HG02763 (cell line): ENCODE measurements around the gene ZSCAN32.
A peak's percentile ranks its signal among the peaks of the same experiment; 100 is the strongest.

Experiments used
- ATAC-seq: cut with Tn5 transposase; IDR thresholded peaks from one replicate; pipeline ENCODE4 v1.9.1; 2021; ENCODE audit warnings: mild to moderate bottlenecking, moderate library complexity; ENCODE audit not compliant: unreplicated experiment

The ZSCAN32 gene

DNA sequence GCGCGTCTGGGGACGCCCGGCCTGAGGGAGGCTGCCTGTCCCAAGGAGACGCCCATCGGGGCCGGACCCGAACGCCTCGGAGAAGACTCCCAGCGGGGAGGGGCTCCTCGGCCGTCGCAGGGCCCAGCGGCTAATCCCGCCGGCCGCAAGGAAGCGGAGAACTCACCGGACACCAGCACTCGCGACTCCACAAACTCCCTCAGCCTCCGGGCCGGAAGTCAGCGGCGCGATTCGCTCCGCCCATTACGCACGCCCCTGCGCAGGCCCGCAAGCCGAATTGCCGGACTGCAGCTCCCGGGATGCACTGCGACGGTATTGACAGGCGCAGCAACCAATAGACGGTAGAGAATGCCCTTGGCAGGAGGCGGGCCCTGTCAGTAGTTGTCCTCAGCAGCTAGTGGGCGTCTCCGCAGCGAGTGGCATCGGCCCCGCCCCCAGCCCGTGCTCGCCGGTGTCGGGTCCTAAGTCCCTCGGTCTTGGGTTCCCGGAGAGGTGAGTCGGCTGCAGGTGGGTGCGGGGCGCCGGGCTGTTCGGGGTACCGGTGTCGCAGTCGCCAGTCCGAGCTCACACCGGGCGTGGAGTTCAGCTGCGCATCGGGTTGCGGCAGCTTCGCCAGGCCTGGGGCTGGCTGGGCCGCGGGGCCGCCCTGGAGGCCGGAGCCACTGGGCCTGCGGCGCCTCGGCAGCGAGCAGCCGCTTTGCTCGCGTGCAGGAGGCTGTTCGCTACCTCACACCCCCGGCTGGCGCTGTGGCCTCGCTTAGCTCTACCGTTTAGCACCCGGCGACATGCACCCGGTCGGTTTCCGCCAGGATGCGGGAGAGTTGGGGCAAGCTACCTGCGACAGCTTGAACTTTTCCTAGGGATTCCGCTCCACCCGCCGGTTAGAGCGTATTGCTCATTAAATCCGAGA is at the start of gene ZSCAN32, which contains the start of gene ZNF174:
Gene ZSCAN32, minus strand, starts transcription at position 226 of the 910 bp plus-strand sequence. CDS start 3,447 bp downstream, outside the sequence.
Gene ZNF174, plus strand, starts transcription at position 437 of the 910 bp plus-strand sequence. CDS start 790 bp downstream, outside the sequence.
- ATAC-seq, result peak; percentile 98

DNA sequence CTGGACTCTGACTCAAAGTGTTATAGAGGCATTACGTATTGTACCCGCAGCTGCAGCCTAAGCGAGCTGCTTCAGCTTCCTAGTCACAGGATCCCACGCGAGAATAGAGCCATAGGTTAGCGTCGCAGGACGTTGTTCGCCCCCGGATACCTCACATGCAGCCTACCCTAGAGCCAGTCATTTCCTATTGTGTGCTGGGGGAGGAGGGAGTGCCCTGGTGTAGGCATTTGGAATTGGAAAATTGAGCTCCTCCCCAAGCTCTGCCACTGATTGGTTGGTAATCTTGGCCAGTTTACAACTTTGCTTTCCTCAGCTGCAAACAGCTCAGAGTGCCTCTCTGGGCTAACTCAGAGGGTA is 43.2 kb upstream of the ZSCAN32 start:
- no peak for ATAC-seq

GRCh38 chr16:3443108-3444031 is 42.6 kb upstream of the ZSCAN32 start, which contains the start of the genes NAA60 and ZNF597:
Gene NAA60, plus strand, starts transcription at chr16:3443680. Its CDS starts 32,548 bp downstream, at chr16:3476228.
Gene ZNF597, minus strand, starts transcription at chr16:3443504. Its CDS starts 351 bp downstream, at chr16:3443153.
- peak; percentile 81 for ATAC-seq

DNA sequence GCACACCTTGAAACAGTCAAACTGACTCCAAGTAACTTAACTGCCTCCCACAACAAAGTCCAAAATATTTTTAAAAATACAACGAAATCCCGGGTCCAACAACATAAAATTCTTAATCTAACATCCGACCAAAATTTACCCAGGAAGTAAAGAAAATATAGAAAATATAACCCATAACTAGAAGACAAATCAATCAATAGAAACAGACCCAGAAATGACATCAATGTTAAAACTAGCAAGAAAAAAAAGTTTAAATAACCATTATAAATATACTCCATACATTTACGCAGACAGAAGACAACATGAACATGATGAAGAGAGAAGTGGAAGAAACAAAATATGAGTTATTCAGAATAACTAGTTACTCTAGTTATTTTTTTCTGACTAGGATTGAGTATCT is 38.8 kb upstream of the ZSCAN32 start:
- no peak for ATAC-seq

DNA sequence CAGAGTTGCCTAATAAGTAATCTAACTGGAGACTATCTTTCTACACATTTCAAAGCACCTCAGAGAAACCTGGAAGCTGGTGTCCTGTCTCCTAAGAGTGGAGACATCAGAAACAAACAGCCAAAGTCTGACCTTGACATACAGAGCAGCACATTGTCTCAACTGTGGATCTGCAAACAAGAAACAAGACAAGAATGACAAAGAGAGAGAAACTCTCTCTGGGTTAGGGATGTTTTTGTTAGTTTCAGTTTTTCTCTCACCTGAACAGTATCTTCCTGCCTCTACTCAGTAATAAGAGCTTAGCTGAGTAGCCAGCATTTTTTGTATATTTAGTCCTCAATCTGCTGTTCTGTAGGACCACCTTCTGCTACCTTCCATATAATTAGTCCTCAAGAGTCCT is 33.6 kb upstream of the ZSCAN32 start:
- no peak for ATAC-seq

GRCh38 chr16:3431779-3432219 is 31.0 kb upstream of the ZSCAN32 start:
- no peak for ATAC-seq

GRCh38 chr16:3413730-3414379 is 13.1 kb upstream of the ZSCAN32 start:
- no peak for ATAC-seq

- no peak for ATAC-seq
These were observed 7.9 kb upstream of the ZSCAN32 start for GRCh38 chr16:3408561-3409197.

DNA sequence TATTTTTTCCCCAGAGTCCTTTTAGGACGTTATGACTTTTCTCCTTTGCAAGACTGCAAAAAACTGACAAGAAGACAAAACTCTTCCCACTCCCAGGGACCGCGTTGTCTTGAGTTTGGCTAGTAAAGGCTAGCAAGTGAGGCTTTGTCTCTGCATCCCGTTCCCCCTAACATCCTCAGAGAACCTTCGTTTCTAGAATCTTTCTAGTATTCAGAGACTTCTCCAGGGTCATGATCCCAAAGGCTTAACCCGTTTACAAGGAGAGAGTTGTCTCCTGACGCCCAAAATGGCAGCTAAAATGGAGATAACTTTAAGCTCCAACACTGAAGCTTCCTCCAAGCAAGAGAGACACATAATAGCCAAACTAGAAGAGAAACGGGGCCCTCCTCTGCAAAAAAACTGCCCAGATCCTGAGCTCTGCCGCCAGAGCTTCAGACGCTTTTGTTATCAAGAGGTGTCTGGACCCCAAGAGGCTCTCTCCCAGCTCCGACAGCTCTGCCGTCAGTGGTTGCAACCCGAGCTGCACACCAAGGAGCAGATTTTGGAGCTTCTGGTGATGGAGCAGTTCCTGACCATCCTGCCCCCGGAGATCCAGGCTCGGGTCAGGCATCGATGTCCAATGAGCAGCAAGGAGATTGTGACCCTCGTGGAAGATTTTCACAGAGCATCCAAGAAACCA is 1.1 kb upstream of the ZSCAN32 start:
- no peak for ATAC-seq

- no peak for ATAC-seq
These were observed 392 bp downstream of the ZSCAN32 start for GRCh38 chr16:3400446-3400778.

- ATAC-seq, result no peak
These were observed 11.0 kb downstream of the ZSCAN32 start for GRCh38 chr16:3389663-3390338.

- ATAC-seq, result no peak
These were observed 12.5 kb downstream of the ZSCAN32 start for GRCh38 chr16:3388325-3388724.

DNA sequence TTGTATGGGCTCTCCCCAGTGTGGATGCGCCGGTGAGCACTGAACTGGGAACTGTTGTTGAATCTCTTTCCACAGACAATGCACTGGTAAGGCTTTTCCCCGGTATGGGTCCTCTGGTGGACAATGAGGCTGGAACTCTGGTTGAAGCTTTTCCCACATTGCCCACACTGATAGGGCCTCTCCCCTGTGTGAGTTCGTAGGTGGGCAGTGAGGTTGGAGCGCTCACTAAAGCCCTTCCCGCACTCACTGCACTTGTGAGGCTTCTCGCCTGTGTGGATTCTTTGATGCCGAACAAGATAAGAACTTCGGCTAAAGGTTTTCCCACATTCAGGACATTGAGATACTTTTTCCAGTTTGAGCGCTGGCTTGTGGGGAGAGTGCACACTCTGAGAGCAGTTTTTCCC is 17.8 kb downstream of the ZSCAN32 start:
- ATAC-seq, result no peak

DNA sequence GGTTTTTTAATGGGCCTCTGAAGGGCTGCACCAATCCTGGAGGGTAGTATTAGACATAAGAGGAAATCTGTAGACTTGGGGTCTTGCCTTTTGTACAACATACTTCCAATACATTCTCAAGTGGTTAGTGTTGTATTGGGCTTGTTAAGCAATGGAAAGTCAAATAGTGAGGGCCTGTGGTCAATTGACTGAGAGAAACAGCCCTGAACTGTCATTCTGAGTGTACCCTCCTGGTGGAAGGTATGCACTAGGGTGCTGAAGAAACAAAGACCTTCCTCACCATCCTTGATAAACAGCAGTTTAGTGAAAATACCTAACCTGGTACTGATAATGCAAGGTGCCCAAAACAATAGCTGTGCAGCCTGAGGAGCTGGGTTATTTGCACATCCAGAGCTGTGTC is 22.9 kb downstream of the ZSCAN32 start:
- no peak for ATAC-seq

- ATAC-seq, result no peak
These were observed 25.1 kb downstream of the ZSCAN32 start for GRCh38 chr16:3375680-3376079.

- no peak for ATAC-seq
These were observed 31.7 kb downstream of the ZSCAN32 start for GRCh38 chr16:3369073-3369472.

DNA sequence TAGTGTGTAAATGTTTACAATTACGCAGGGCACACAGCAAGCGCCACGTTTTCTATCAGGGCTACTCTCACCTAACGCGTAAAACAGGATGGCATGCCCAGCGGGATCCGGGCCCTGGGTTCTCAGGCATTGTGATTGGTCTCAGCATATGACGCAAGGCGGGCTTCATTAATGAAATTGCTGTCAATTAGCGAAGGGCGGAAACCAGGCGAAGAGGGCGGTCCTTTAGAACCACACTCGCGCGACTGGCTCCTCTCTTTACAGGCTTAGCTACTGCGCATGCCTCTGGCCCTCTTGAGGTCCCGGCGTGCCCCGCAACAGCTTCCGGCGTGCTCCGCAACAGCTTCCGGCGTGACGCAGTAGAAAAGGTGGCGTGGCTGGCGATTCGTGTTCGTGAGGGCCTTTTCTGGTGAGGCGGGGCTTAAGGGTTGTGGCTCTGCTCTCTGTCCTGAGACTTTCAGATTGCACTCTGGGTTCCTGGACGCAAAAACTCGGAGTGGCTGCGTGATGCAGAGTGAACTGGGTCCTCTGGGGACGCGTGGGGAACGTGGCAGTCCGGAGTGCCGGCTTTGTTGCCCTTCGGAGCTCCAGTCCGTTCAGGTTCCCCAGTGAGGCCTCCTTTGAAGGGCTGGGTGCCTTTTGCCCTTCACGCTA is 35.9 kb downstream of the ZSCAN32 start:
- no peak for ATAC-seq

GRCh38 chr16:3363793-3364192 is 37.0 kb downstream of the ZSCAN32 start:
- no peak for ATAC-seq

DNA sequence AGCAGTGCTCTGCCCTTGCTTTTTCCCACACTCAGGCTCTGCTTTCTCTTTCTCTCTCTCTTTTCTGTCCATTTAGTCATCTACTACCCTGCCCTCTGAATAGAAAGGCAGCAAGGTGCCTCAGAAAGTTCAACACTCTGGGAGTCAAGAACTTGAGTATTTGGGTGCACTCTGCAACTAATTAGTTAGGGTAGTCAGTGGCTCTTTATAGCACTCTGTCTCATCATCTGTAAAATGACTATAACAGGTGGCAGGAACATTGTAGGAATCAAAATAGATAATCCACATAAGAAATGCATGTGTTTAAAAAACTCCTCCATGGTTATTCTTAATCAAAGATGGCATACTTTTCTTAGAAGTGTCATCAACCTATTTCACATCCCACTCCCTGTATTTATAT is 37.9 kb downstream of the ZSCAN32 start:
- ATAC-seq, result no peak
